ENCODE data around the gene LMO1.

Gene LMO1

DNA sequence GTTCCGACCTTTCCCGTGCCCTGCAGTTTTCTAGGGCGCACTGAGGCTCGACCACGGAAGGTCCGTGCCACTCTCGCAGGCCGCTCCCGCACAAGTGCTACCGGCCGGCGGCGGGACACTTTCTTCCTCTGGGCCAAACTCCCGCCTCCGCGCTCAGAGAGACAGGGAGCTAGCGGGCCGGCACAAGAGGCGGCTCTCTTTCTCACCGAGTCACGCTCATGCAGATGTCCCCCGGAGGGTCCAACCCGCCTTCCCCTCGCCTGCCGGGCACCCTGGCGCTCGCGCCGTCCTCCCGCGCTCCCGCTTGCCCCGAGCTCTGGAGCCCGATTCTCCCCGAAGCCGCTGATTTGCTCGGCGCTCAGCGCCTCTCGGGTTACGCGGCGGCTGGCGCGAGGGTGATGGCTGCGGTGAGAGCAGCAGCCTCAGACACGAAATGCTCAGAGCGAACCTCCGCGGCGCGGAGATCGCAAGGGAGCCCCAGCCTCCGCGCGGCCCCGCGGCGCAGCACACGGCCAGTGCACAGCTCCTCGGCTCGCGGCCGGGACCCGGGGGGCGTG lies 1.0 kb downstream of the LMO1 start:
- peak overlapping the region; percentile 65 for H3K4me3 ChIP-seq (ENCODE audit: low read length)
- no peak overlapping the region for H3K27ac ChIP-seq (ENCODE audit: low read depth, low read length)
- WGBS = under 1% methylated on average over 66 of the region's 66 CpGs
- no peaks in the 10 kb centered on the region for H3K36me3 ChIP-seq (ENCODE audit: insufficient read depth, low read length)
- peaks cover 13% of the 10 kb centered on the region for H3K4me1 ChIP-seq (ENCODE audit: insufficient read depth, low read length)
- no peaks in the 10 kb centered on the region for H3K9me3 ChIP-seq (ENCODE audit: insufficient read depth, low read depth, low read length)
- peak overlapping the region; percentile 70 for H3K9ac ChIP-seq (ENCODE audit: low read depth, low read length)
- peaks cover 83% of the 10 kb centered on the region for H3K27me3 ChIP-seq (ENCODE audit: insufficient read depth, low read length)

DNA sequence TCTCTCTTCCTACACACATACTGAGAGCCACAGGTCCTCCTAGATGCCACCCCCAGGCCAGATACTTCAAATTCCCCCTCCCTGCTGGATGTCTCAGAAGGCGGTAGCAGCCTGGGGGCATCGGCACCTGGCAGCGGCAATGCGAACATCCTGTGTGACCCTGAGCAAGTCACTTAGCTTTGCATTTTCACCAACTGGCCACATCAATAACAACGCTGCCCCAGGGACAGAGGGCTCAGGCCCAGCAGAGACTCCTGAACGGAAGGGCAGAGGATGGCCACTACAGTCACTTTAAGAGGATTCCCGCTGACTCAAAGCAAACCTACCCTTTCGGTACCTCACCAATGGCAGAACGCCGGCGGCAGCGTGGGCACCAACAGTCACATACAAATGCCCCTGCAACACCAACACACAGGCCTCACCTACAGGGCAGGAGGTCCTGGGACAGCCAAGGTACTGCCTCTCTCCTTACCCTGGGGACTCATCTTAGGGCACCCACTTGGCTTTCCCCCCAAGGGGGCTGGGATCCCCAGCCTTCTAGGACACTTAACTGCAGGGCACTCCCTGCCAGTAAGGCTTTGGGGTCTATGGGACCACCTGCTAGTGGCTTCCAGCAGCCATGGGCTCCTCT lies 1.6 kb downstream of the LMO1 start:
- H3K4me3 ChIP-seq (ENCODE audit: low read length) = peak overlapping the region; percentile 65
- 32% methylated on average over 12 of the region's 12 CpGs for WGBS
- peaks cover 77% of the 10 kb centered on the region for H3K27me3 ChIP-seq (ENCODE audit: insufficient read depth, low read length)
- no peaks in the 10 kb centered on the region for H3K36me3 ChIP-seq (ENCODE audit: insufficient read depth, low read length)
- H3K4me1 ChIP-seq (ENCODE audit: insufficient read depth, low read length) = peaks cover 13% of the 10 kb centered on the region
- H3K9ac ChIP-seq (ENCODE audit: low read depth, low read length) = peak overlapping the region; percentile 70
- no peaks in the 10 kb centered on the region for H3K9me3 ChIP-seq (ENCODE audit: insufficient read depth, low read depth, low read length)
- no peak overlapping the region for H3K27ac ChIP-seq (ENCODE audit: low read depth, low read length)

DNA sequence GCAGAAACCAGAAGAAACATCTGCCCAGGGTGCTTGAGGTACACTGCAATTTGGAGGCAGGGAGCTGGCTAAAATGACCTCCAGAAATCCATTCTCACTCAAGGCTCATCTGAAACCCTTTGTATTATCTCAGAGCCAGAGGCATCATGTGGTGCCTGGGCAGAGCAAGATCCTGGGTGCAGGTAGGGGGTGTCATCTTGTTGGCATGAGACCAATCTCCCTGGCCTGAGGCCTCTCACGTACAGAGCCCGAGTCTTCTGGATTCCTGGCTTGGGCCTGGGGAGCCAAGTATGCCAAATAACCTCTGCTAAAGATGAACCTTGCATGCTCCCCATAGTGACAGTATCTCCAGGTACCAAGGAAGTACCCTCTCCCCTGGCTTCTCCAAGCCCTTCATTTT lies 2.4 kb downstream of the LMO1 start:
- Histone ChIP-seq H3K27me3 (ENCODE audit: insufficient read depth, low read length) (peaks cover 69% of the 10 kb centered on the region), H3K4me3 (ENCODE audit: low read length) (no peak overlapping the region)
- WGBS = 95% methylated on average over 2 of the region's 2 CpGs

DNA sequence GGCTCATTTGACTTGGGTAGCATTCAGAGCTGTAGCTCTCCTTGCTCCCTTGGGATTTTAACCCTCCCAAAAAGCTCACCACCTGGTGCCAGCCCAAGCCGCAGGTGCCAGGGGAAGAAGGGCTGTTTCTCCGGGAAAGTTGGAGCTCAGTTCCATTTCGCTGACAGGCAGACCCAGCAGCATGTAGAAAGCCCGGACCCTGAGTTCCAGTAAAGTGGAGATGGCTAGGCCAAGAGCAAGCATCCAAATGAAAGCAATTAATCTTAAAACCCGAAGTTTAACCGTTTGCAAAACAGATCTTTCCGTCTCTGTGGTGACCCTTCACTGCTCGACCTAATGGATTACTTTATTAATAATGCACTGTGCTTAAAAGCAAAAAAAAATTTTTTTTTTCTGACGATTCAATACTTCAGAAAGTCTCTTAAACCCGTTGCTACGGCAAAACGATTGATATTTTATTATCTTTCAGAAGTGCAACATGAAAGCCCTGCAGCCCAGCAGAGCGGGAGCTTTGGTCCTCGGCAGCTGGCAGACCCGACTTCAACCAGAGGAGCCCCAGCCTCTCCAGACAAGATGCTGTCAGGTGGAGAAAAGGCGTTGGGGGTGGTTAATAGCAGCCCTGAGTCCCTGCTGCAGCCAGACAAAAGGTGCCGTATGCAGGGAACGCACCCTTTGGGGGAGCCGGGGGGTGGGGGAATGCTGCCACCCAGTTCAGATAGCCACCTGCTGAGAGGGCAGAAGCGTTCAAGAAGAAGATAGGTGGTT lies 3.3 kb downstream of the LMO1 start:
- Histone ChIP-seq H3K27me3 (ENCODE audit: insufficient read depth, low read length) (peaks cover 60% of the 10 kb centered on the region), H3K4me1 (ENCODE audit: insufficient read depth, low read length) (peaks cover 9% of the 10 kb centered on the region), H3K27ac (ENCODE audit: low read depth, low read length) (no peak overlapping the region), H3K9ac (ENCODE audit: low read depth, low read length) (no peak overlapping the region), H3K36me3 (ENCODE audit: insufficient read depth, low read length) (no peaks in the 10 kb centered on the region), H3K9me3 (ENCODE audit: insufficient read depth, low read depth, low read length) (no peaks in the 10 kb centered on the region), H3K4me3 (ENCODE audit: low read length) (no peak overlapping the region)
- 90% methylated on average over 19 of the region's 20 CpGs for WGBS

More for the DNA sequence above, 2.4 kb downstream of the LMO1 start:
- Histone ChIP-seq H3K27ac (ENCODE audit: low read depth, low read length) (no peak overlapping the region), H3K36me3 (ENCODE audit: insufficient read depth, low read length) (no peaks in the 10 kb centered on the region), H3K4me1 (ENCODE audit: insufficient read depth, low read length) (peaks cover 13% of the 10 kb centered on the region), H3K9me3 (ENCODE audit: insufficient read depth, low read depth, low read length) (no peaks in the 10 kb centered on the region), H3K9ac (ENCODE audit: low read depth, low read length) (no peak overlapping the region)

DNA sequence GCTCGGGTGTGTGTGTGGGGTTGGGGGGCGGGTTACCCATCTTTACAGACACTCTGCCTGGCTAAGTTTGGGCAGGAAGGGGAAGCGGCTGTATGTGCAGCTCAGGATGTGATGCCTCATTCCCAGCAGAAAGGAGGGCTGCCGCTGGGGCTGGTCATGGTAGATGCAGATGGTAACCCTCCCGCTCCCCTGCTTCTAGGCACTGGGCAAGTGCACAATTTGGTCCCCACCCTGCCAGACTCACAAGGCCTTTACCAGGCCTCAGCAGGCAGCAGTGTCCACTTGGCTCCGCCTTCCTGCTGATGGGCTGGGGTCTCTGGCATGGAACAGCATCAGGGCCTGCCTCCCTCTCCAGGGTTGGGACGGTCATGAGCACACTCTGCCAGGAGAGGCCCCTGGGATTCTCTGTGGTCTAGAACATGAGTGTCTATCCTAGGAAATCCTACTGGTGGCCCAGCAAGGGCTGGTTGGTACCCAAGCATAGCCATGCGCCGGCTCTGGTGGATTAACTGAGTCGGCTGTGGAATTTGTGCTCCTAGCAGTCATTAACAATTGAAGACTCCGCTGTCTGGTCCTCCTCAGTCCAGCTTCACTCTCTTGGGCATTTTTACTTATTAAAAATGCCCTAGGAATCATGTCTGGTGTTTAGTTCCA lies 4.2 kb downstream of the LMO1 start:
- Histone ChIP-seq H3K27me3 (ENCODE audit: insufficient read depth, low read length) (peaks cover 51% of the 10 kb centered on the region), H3K9ac (ENCODE audit: low read depth, low read length) (no peak overlapping the region), H3K9me3 (ENCODE audit: insufficient read depth, low read depth, low read length) (no peaks in the 10 kb centered on the region), H3K4me1 (ENCODE audit: insufficient read depth, low read length) (peaks cover 9% of the 10 kb centered on the region), H3K36me3 (ENCODE audit: insufficient read depth, low read length) (no peaks in the 10 kb centered on the region), H3K4me3 (ENCODE audit: low read length) (no peak overlapping the region), H3K27ac (ENCODE audit: low read depth, low read length) (no peak overlapping the region)
- WGBS = 82% methylated on average over 11 of the region's 11 CpGs

DNA sequence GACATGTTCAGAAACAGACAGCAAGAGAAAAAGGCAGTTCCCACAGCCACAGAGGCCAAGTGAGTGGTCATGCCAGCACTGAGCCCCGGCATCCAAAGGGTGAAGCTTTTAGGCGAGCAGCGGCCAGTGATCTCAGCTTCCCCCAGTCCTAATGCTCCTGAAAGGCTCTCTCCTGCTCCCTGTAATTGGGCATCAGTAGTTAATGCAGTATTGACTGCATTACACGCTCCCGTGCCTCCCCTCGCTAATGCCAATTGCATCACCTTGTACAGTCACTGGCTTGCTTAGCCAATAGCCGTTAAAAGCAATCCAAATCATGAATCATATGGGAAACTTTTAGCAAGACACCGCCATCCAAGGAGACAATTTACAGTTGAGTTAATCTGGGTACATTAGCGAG lies 4.9 kb downstream of the LMO1 start:
- peaks cover 44% of the 10 kb centered on the region for H3K27me3 ChIP-seq (ENCODE audit: insufficient read depth, low read length)
- WGBS = 91% methylated on average over 9 of the region's 9 CpGs
- no peak overlapping the region for H3K9ac ChIP-seq (ENCODE audit: low read depth, low read length)

DNA sequence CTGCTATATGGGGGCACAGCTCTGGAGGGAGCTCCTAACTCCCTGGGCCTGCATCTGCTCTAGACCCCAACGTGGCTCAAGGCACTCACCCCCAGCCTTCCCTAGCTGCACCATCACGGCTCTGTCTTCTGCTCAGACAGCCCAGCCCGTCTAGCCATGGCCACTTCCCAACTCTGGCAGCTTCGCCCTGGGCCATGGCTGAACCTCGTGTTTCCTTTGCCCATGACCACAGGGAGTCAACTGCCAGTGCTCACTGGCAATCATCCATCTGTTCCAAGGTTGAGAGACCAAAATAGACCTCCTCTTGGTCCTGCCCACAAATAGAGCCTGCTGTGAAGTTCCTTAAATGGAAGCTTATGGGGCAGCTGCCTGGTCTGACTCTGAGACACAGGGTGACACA lies 5.4 kb downstream of the LMO1 start:
- 83% methylated on average over 5 of the region's 5 CpGs for WGBS
- H3K27me3 ChIP-seq (ENCODE audit: insufficient read depth, low read length) = peaks cover 39% of the 10 kb centered on the region
- H3K36me3 ChIP-seq (ENCODE audit: insufficient read depth, low read length) = no peaks in the 10 kb centered on the region
- no peak overlapping the region for H3K4me3 ChIP-seq (ENCODE audit: low read length)
- H3K4me1 ChIP-seq (ENCODE audit: insufficient read depth, low read length) = peaks cover 5% of the 10 kb centered on the region
- H3K9me3 ChIP-seq (ENCODE audit: insufficient read depth, low read depth, low read length) = no peaks in the 10 kb centered on the region
- H3K27ac ChIP-seq (ENCODE audit: low read depth, low read length) = no peak overlapping the region
- no peak overlapping the region for H3K9ac ChIP-seq (ENCODE audit: low read depth, low read length)

More for the DNA sequence above, 4.9 kb downstream of the LMO1 start:
- H3K36me3 ChIP-seq (ENCODE audit: insufficient read depth, low read length) = no peaks in the 10 kb centered on the region
- H3K9me3 ChIP-seq (ENCODE audit: insufficient read depth, low read depth, low read length) = no peaks in the 10 kb centered on the region
- H3K4me3 ChIP-seq (ENCODE audit: low read length) = no peak overlapping the region
- no peak overlapping the region for H3K27ac ChIP-seq (ENCODE audit: low read depth, low read length)
- H3K4me1 ChIP-seq (ENCODE audit: insufficient read depth, low read length) = peaks cover 9% of the 10 kb centered on the region

DNA sequence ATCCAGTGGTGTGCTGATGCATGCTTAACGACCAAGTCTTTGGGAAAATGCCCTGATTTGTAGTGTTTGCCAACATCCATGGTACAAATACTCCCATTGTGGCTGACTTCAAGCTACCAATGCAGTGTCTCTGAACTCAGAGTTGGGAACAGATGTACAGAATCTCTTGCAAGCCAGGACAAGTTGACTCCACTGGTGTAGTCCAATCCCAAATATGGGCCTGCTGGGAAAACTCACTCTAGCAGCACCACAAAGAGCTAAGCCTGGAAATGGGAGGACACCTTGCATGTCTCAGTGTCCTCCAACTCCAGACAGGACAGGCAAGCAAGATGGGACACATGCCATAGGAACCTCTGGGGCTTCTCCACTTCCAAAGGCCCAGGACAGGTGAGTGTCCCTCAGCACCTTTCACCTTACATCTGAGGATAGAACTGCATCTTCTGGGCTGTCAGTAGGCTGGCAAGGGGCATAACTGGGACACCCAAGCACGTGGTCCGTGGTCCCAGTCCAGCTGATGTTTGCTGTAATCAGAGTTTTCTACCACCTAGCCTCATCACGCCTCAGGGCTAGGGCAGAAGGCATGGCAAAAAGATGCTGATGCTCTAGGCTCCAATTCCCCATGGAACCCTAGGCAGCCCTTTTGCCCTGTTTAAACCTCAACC lies 6.5 kb downstream of the LMO1 start:
- Histone ChIP-seq H3K4me3 (ENCODE audit: low read length) (no peak overlapping the region), H3K36me3 (ENCODE audit: insufficient read depth, low read length) (no peaks in the 10 kb centered on the region), H3K27me3 (ENCODE audit: insufficient read depth, low read length) (peaks cover 29% of the 10 kb centered on the region), H3K9me3 (ENCODE audit: insufficient read depth, low read depth, low read length) (no peaks in the 10 kb centered on the region), H3K4me1 (ENCODE audit: insufficient read depth, low read length) (peaks cover 2% of the 10 kb centered on the region), H3K9ac (ENCODE audit: low read depth, low read length) (no peak overlapping the region), H3K27ac (ENCODE audit: low read depth, low read length) (no peak overlapping the region)
- WGBS = 93% methylated on average over 4 of the region's 4 CpGs

DNA sequence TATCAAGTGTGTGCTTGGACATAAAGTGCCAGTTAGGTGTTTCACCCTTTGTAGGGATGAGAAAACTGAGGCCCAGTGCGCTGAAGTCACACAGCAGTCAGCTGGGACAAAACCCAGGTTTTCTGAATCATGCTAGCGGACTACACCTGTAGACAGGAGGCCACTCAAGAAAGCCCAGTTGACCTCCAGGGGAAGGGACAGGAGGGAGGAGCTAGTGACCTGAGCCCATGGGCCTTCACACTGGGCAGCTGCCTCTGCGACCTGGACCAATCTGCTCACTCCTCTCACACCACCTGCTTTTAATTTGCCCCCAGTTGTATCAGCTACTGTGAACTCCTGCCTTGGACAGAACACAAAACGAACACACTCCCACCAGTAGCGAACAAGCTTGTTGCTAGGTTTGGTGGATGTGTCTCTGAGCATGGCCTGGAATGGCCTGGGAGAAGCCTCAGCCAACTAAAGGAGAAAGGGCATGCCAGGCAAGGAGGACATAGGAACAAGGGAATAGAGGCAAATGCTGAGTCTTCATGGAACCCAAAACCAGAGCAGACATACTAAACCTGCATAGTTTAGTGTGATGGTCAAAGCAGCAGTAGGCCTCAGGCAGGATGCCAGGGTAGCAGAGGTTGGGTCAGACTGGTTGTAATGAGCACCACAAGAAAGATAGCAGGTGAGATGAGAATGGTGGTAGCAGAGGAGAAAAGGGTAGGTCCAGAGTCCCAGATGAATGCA lies 7.2 kb downstream of the LMO1 start:
- H3K9ac ChIP-seq (ENCODE audit: low read depth, low read length) = no peak overlapping the region
- no peaks in the 10 kb centered on the region for H3K9me3 ChIP-seq (ENCODE audit: insufficient read depth, low read depth, low read length)
- no peak overlapping the region for H3K27ac ChIP-seq (ENCODE audit: low read depth, low read length)
- no peaks in the 10 kb centered on the region for H3K4me1 ChIP-seq (ENCODE audit: insufficient read depth, low read length)
- 83% methylated on average over 5 of the region's 5 CpGs for WGBS
- H3K36me3 ChIP-seq (ENCODE audit: insufficient read depth, low read length) = no peaks in the 10 kb centered on the region
- H3K27me3 ChIP-seq (ENCODE audit: insufficient read depth, low read length) = peaks cover 22% of the 10 kb centered on the region
- H3K4me3 ChIP-seq (ENCODE audit: low read length) = no peak overlapping the region

DNA sequence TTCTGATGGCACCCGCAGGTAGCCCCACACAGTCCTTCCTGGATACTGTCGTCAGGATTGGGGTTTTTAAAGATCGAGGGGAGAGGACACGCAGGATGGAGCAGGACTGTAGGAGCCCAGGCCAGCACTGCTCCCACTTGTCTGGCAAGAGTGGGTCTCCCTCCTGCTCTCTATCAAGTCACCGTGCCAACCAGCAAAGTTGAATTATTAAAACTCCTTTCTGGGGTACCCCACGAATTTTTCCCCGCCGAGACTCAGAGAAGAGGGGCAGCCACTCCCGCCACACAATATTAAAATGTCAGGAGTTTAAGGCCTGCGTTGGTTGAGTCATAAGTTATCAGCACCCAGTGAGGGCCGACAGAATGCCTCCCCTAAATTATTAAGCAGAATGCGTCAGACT lies 10.1 kb downstream of the LMO1 start:
- no peaks in the 10 kb centered on the region for H3K27me3 ChIP-seq (ENCODE audit: insufficient read depth, low read length)
- H3K4me1 ChIP-seq (ENCODE audit: insufficient read depth, low read length) = no peaks in the 10 kb centered on the region
- no peaks in the 10 kb centered on the region for H3K36me3 ChIP-seq (ENCODE audit: insufficient read depth, low read length)
- H3K27ac ChIP-seq (ENCODE audit: low read depth, low read length) = no peak overlapping the region
- no peak overlapping the region for H3K4me3 ChIP-seq (ENCODE audit: low read length)
- H3K9ac ChIP-seq (ENCODE audit: low read depth, low read length) = no peak overlapping the region
- H3K9me3 ChIP-seq (ENCODE audit: insufficient read depth, low read depth, low read length) = no peaks in the 10 kb centered on the region
- WGBS = 91% methylated on average over 12 of the region's 12 CpGs
